ENCODE results near the gene FAM89A. TPM values are rescaled to one million over a fixed set of nuclear protein-coding genes. Genes with fewer than 3 reads are reported as not detected.

FAM89A gene
- polyA plus RNA-seq, 1 donor (not counting 4 experiments of a cell fraction or from before 2014, with no cell fraction given), result 32.3 TPM

- H3K27me3 ChIP-seq (ENCODE audit: control insufficient read depth, extremely low read depth, insufficient read depth, low read length), result no peaks in the 10 kb centered on the region
- no peak for DNase-seq (ENCODE audit: low read depth, low spot score)
- no peak overlapping the region for H3K4me3 ChIP-seq (ENCODE audit: control insufficient read depth in 2 of 3, extremely low read depth in 1 of 3, insufficient read depth in 2 of 3, low read depth in 1 of 3, low read length in 3 of 3)
- no peaks in the 10 kb centered on the region for H3K36me3 ChIP-seq (ENCODE audit: control insufficient read depth in 2 of 2, extremely low read depth in 1 of 2, insufficient read depth in 2 of 2, low read length in 2 of 2)
- H3K9ac ChIP-seq (ENCODE audit: control insufficient read depth, extremely low read depth, insufficient read depth, low read length), result no peak overlapping the region
- dilution Hi-C loops (cut with MboI; ENCODE audit: extremely low pct_ligation_motif_present, low sequenced_read_pairs), result no loop called here
- H2AFZ ChIP-seq (ENCODE audit: control insufficient read depth, low read length), result no peak overlapping the region
- peaks cover 3% of the 10 kb centered on the region for H4K20me1 ChIP-seq (ENCODE audit: control insufficient read depth, extremely low read depth, insufficient read depth, low read length)
- TF ChIP-seq EZH2 (IDR thresholded peaks at IDR 0.05; ENCODE audit: low read length), result no peak
- no peak for TF ChIP-seq CTCF (optimal IDR thresholded peaks at IDR 0.05 in 1 of 3, IDR thresholded peaks at IDR 0.05 in 1 of 3, conservative IDR thresholded peaks at IDR 0.05 in 1 of 3; ENCODE audit: extremely low read depth in 1 of 3, insufficient read depth in 2 of 3, low read length in 3 of 3)
- no peak for FAIRE-seq
- H3K4me2 ChIP-seq (ENCODE audit: control insufficient read depth, extremely low read depth, insufficient read depth, low read depth, low read length), result no peak overlapping the region
- no peaks in the 10 kb centered on the region for H3K79me2 ChIP-seq (ENCODE audit: control insufficient read depth, insufficient read depth, low read length)
- H3K4me1 ChIP-seq (ENCODE audit: control insufficient read depth, extremely low read depth, insufficient read depth, low read length), result no peaks in the 10 kb centered on the region
- H3K9me1 ChIP-seq (ENCODE audit: control insufficient read depth, extremely low read depth, insufficient read depth, low read length), result no peaks in the 10 kb centered on the region
- no peaks in the 10 kb centered on the region for H3K9me3 ChIP-seq (ENCODE audit: control insufficient read depth, low read depth, low read length)
- no peak overlapping the region for H3K27ac ChIP-seq (ENCODE audit: control insufficient read depth, insufficient read depth, low read length)
These were observed 32.0 kb upstream of the FAM89A start for GRCh38 chr1:231072041-231072440.

DNA sequence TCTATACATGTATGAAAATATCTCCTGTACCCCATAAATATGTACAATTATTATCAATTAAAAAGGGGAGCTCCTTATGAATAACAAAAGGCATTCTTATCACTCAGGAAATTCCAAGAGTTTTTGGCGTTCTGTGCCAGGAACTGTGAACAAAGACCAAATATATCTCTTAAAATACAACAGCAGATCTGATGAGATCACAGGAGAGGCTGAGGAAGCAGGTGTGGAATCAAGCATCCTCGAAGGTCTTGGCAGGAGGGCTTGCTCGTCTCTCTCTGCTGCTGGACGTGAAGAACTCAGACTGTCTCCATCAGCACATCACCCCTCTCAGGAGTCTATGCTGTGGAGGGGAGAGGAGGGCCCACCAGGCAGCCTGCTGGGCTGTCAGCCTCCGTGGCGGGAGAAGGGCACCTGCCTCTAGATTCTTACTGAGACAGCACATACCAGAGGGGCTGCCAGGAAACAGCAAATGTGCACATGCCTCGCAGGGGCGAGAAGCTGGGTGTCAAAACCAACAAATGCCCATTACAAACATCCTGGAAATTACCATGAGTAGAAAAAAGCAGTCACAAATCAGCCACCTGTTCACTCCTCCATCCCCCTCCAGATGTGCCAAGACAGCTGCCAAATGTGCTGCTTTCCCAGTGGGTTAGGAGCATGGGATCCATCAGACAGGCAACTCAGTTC lies 30.8 kb upstream of the FAM89A start:
- TF ChIP-seq EZH2 (IDR thresholded peaks at IDR 0.05; ENCODE audit: low read length) (no peak), CTCF (optimal IDR thresholded peaks at IDR 0.05 in 1 of 3, IDR thresholded peaks at IDR 0.05 in 1 of 3, conservative IDR thresholded peaks at IDR 0.05 in 1 of 3; ENCODE audit: extremely low read depth in 1 of 3, insufficient read depth in 2 of 3, low read length in 3 of 3) (no peak)
- H2AFZ ChIP-seq (ENCODE audit: control insufficient read depth, low read length), result no peak overlapping the region
- no peak for FAIRE-seq

More for the DNA sequence above, 30.8 kb upstream of the FAM89A start:
- H3K4me3 ChIP-seq (ENCODE audit: control insufficient read depth in 2 of 3, extremely low read depth in 1 of 3, insufficient read depth in 2 of 3, low read depth in 1 of 3, low read length in 3 of 3), result no peak overlapping the region
- H3K27me3 ChIP-seq (ENCODE audit: control insufficient read depth, extremely low read depth, insufficient read depth, low read length), result no peaks in the 10 kb centered on the region
- no peaks in the 10 kb centered on the region for H3K79me2 ChIP-seq (ENCODE audit: control insufficient read depth, insufficient read depth, low read length)
- peaks cover 3% of the 10 kb centered on the region for H4K20me1 ChIP-seq (ENCODE audit: control insufficient read depth, extremely low read depth, insufficient read depth, low read length)
- no peak overlapping the region for H3K27ac ChIP-seq (ENCODE audit: control insufficient read depth, insufficient read depth, low read length)
- no peak overlapping the region for H3K9ac ChIP-seq (ENCODE audit: control insufficient read depth, extremely low read depth, insufficient read depth, low read length)
- no peaks in the 10 kb centered on the region for H3K36me3 ChIP-seq (ENCODE audit: control insufficient read depth in 2 of 2, extremely low read depth in 1 of 2, insufficient read depth in 2 of 2, low read length in 2 of 2)
- dilution Hi-C loops (cut with MboI; ENCODE audit: extremely low pct_ligation_motif_present, low sequenced_read_pairs), result no loop called here
- H3K9me3 ChIP-seq (ENCODE audit: control insufficient read depth, low read depth, low read length), result no peaks in the 10 kb centered on the region
- no peaks in the 10 kb centered on the region for H3K4me1 ChIP-seq (ENCODE audit: control insufficient read depth, extremely low read depth, insufficient read depth, low read length)
- no peak for DNase-seq (ENCODE audit: low read depth, low spot score)
- H3K4me2 ChIP-seq (ENCODE audit: control insufficient read depth, extremely low read depth, insufficient read depth, low read depth, low read length), result no peak overlapping the region
- H3K9me1 ChIP-seq (ENCODE audit: control insufficient read depth, extremely low read depth, insufficient read depth, low read length), result no peaks in the 10 kb centered on the region

Measured in keratinocyte (primary cell).